Sciatic nerve (tissue), 2 donors: ENCODE measurements around the gene PDZD7. TPM values are rescaled to one million over a fixed set of nuclear protein-coding genes. Genes with fewer than 3 reads are reported as not detected.
A peak's percentile ranks its signal among the peaks of the same experiment; 100 is the strongest.

Experiments used
- ATAC-seq: fragments of 200-7000 bp; cut with Tn5 transposase; one replicate; pipeline ENCODE4 v1.9.1; 2020; ENCODE audit warnings: mild to moderate bottlenecking, moderate library complexity
- DNase-seq: peaks from one replicate; pipeline ENCODE4 v3.0.0-alpha.2; 2020; ENCODE audit warnings: low spot score
- intact Hi-C: fragments of 100-400 bp; cut with DNase I; formaldehyde crosslinking; loops from one replicate; pipeline ENCODE4 v1.14.2; 2022
- total RNA-seq: library from RNA; stranded (reverse); fragmentation: NEBNext Ultra II Directional; extraction: Animal tissue kit (Norgen Biotek cat#: 25700); gene quantifications from one replicate; pipeline ENCODE4 v1.2.1, GENCODE V29; 2021
- donor health status: DM: no; HTN: no; CAD: no.
- donor health status: DM: no; HTN: no; CAD: no.

Gene PDZD7
- total RNA-seq, result 3.8 TPM

- intact Hi-C loops, result no loop called here
- ATAC-seq (peak; percentile 93), DNase-seq (peak; percentile 99)
These were observed at the start of gene PDZD7, which contains the start of gene SFXN3 for GRCh38 chr10:101031128-101031795. TSS of gene PDZD7 (minus strand) at chr10:101031129. CDS start at chr10:101030219, 910 bp downstream. TSS of gene SFXN3 (plus strand) at chr10:101031234. CDS start at chr10:101034695, 3,461 bp downstream.

DNA sequence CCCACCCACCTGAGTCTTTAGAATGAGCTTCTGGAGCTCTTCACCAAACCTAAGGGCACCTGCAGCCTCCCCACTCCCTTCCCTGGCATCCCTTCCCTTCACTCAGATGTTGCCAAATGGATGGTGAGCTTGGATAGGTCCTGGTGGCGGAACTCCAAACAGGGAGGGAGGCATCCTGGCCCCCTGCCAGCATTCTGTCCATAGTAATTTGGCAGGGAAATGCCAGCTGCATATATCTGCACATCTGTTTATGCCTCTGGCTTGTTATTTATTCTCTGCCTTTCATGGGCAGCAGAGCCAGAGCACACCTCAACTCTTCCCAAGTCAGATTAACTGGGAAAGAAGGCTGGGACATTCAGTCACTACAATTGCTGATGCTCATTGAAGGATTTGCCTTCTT, 48.9 kb upstream of the PDZD7 start:
- no peak for DNase-seq
- intact Hi-C loops, result no loop called here

DNA sequence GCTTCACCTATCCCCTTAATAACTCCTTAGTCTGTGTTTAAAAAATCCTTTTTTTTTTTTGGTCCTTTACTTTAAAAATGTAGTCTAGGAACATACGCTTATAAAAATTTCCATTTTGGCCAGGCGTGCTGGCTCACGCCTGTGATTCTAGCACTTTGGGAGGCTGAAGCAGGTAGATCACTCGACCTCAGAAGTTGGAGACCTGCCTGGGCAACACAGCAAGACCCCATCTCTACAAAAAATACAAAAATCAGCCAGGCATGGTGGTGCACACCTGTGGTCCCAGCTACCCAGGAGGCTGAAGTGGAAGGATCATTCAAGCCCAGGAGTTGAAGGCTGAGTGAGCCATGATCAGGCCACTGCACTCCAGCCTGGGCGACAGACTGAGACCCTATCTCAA, 45.7 kb upstream of the PDZD7 start:
- DNase-seq (no peak), ATAC-seq (no peak)
- intact Hi-C loops, result no loop called here

More for the DNA sequence above, 48.9 kb upstream of the PDZD7 start:
- ATAC-seq, result no peak

DNA sequence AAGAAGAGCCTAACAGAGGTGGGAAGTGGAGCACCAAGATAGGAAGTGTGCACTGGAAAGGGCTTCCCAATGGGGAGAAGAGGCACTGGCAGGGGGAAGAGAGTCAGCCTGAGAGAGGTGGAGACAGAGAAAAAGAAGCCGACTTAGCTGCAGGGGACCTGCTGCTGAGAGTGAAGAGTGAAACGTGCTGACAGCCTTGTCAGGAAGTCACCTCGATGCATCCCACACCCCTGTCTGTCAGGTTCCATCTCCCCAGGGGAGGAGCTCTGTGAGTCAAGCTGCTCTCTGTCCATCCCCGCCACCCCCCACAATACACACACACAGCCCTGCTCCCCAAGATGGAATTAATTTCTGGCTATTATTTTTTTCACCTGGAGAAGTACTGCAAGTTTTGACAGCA, 44.8 kb upstream of the PDZD7 start:
- intact Hi-C loops, result no loop called here
- no peak for DNase-seq
- ATAC-seq, result no peak

GRCh38 chr10:101073631-101074030, 42.7 kb upstream of the PDZD7 start:
- no peak for ATAC-seq
- DNase-seq, result no peak
- intact Hi-C loops, result no loop called here

- ATAC-seq, result no peak
- intact Hi-C loops, result no loop called here
- DNase-seq, result no peak
These were observed 42.0 kb upstream of the PDZD7 start for GRCh38 chr10:101072923-101073322.

DNA sequence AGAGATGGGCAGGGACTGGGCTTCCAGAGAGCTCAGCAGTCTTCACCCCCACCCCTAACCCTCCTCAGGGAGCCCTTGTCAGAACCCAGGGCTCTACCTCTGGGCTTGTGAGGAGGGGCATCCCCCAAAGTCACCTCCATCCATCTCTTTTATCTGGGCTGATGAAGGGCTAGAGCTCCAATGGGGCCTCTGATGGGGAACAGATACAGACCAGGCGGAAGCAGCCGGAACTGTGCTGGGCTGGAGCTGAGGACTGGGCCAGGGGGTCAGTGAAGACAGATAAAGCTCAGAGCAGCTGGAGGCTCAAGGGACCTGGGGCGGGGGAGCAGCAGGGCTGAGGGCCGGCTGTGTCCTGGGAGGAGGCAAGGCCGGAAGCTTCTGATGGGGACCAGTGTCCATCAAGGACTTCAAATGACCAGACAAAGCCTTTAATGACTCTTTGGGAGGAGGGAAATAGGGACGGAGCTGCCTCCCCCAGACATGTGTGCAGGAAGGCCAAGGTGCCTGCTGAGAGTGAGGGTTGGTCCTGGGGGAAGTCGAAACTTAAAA, 41.0 kb upstream of the PDZD7 start:
- DNase-seq (no peak), ATAC-seq (no peak)
- intact Hi-C loops, result no loop called here

DNA sequence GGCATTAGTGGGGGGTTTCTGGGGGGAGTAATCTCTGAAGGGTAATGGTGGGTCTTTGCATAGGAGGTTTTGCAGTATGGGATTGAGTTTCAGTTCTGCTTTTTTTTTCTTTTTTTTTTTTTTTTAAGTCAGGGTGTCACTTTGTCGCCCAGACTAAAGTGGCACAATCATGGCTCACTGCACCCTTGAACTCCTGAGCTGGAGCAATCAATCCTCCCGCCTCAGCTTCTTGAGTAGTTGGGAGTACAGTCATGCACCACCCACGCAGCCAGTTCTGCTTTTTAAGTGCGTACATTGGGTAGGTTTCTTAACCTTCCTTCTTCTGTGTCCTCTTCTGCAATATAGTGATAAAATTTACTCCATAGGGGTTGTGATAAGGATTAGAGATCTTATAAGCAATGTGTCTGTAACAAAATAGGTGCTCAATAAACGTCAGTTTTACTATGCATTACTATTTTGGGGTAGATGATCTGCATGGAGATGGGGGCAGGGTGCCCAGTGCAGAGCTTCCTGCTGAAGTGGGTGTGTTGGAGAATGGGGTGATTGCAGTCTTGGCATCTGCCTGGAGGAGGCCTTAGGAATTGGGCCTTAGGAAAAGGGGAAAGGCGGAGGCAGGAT, 40.4 kb upstream of the PDZD7 start:
- intact Hi-C loops, result no loop called here
- no peak for ATAC-seq
- no peak for DNase-seq

DNA sequence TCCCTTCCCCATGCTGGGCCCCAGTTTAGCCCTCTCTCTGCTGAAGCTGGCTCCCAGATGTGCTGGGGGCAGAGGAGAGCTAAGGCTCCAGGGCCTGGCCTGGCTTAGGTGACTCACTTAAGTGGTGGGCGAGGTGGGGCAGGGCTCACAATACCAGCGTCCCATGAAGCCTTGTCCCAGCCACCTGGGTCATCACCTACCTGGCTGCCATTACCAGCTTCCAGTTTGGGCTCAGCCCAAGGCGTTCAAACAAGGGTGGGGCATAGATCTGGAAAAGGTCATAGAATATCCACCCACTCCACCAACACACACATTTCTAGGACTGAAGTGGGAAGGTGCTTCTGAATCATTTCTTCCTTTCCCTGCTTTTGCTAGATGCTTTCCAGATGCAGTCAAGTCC, 39.2 kb upstream of the PDZD7 start:
- DNase-seq, result no peak
- no peak for ATAC-seq
- intact Hi-C loops, result no loop called here

DNA sequence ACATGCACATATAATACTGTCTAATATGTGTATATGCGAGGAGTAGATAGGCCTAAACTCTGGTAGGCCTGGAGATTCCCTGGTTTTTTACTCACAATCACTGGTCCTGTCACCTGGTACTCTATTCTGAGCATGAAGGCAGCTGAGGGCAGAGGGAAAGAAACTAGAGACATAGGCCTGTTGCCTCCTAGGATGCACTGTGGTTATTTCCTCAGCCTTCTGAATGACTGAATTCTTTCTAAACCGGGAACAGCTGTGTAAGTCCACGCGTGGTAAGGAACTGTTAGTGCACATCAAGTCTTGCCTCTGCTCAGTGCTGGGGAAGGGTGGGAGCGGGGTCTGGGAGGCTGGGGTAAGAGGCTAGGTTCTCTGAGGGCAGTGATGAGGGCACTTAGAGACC, 38.5 kb upstream of the PDZD7 start:
- no peak for ATAC-seq
- DNase-seq, result no peak
- intact Hi-C loops, result no loop called here

DNA sequence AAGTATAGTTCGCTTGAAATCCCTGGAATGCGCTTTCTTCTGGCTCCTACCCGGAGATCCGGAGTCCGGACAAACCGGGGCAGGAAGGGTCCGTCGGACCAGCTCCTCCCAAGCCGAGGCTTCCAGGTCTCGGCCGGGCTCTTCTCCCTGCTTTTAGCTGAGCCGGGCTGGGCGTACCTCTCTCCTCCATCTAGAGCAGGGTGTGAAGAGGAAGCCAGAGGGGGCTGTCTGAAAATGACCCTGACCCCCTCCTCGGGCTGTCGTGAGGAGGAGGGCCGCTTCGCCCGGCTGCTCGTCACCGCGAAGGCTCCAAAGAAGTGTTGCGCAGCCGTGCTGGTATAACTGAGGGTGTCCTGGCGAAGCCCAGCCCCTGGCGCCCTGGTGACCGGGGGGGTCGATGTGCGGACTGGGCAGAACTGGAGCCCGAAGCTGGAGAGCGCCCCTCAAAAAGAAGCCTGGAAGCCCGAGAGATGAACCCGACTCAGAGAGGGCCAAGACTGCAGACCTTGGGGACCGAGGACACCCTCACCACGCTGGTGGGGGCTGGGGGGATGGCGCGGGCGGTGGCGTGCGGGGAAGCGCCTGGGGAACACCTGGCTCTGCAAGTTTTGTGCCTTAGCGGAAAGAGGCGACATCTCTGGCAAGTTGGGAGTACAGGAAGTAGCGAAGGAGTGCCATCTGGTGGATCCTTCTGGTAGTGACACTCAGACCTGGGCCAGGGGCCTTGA, 36.6 kb upstream of the PDZD7 start:
- intact Hi-C loops, result no loop called here
- peak; percentile 79 for ATAC-seq
- peak; percentile 85 for DNase-seq

GRCh38 chr10:101066896-101067355, 36.0 kb upstream of the PDZD7 start:
- intact Hi-C loops, result no loop called here
- peak; percentile 7 for ATAC-seq
- no peak for DNase-seq

- DNase-seq (peak; percentile 72), ATAC-seq (peak; percentile 50)
- intact Hi-C loops, result no loop called here
These were observed 35.4 kb upstream of the PDZD7 start for GRCh38 chr10:101066146-101066895.

DNA sequence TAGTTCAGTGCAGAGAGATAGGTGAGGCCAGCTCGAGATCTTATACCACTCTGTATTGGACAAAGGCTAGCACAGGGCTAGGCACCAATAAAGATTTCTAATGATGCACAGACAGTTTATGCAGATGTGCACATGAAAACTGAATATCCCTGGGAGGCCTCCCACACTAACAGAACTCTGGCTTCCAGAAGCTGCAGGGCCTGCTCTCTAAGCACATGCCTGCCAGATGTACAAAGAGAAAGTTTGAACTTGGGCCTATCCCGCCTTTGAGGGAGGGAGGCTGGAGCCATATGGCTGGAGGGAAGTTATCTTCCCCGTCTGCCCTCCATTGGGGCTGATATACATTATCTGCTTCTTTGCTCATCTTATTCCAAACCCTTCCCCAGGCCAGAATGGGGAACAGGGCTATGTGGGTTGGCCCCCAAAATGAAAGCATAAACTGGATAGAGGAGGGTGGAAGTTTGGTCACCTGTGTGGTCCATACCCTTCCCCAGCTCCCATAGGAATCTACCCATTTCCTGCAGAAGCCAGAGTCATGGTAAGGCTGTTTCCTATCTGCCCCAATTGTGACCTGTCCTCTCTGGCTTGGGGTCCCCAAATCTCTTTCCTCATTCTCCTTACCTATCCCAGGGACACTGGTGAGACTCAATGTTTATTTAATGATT, 34.7 kb upstream of the PDZD7 start:
- intact Hi-C loops, result no loop called here
- DNase-seq (no peak), ATAC-seq (no peak)

- intact Hi-C loops, result no loop called here
- DNase-seq (no peak), ATAC-seq (no peak)
These were observed 33.6 kb upstream of the PDZD7 start for GRCh38 chr10:101064415-101065030.

- ATAC-seq (no peak), DNase-seq (no peak)
- intact Hi-C loops, result loop anchor here (1.0 kb wide), 1 partner anchor 49 kb away; no protein-coding TSS in a partner anchor
These were observed 32.9 kb upstream of the PDZD7 start for GRCh38 chr10:101063548-101064414.

GRCh38 chr10:101063050-101063525, 32.2 kb upstream of the PDZD7 start:
- ATAC-seq (no peak), DNase-seq (no peak)
- intact Hi-C loops, result loop anchor here (1.0 kb wide), 1 partner anchor 49 kb away; no protein-coding TSS in a partner anchor
